Upper lobe of left lung (tissue), 6 donors: ENCODE results near the gene TAS1R3. TPM values are rescaled to one million over a fixed set of nuclear protein-coding genes. Genes with fewer than 3 reads are reported as not detected.

ENCODE experiments used
- ATAC-seq, 2 donors: fragments of 200-7000 bp; cut with Tn5 transposase; one replicate each; pipeline ENCODE4 v1.9.1; 2022; ENCODE audit warnings: mild to moderate bottlenecking in 2 of 2, moderate library complexity in 2 of 2; ENCODE audit not compliant: low FRiP score in 2 of 2
- DNase-seq, 2 donors: peaks; one replicate each; pipeline ENCODE4 v3.0.0-alpha.2; 2019 to 2020
- H3K27ac ChIP-seq, 4 donors: fragments of 200-600 bp; sonication (generic); one replicate each; pipeline ENCODE4 v1.5.1; 2016 to 2019
- H3K27me3 ChIP-seq, 4 donors: fragments of 200-600 bp; sonication (generic); one replicate each; pipeline ENCODE4 v1.5.1; 2017 to 2019
- H3K36me3 ChIP-seq, 4 donors: fragments of 200-600 bp; sonication (generic); one replicate each; pipeline ENCODE4 v1.5.1; 2016 to 2019
- H3K4me1 ChIP-seq, 4 donors: fragments of 200-600 bp; sonication (generic); one replicate each; pipeline ENCODE4 v1.5.1; 2018 to 2019
- H3K4me3 ChIP-seq, 4 donors: fragments of 200-600 bp; sonication (generic); one replicate each; pipeline ENCODE4 v1.5.1; 2017 to 2019; ENCODE audit warnings: mild to moderate bottlenecking in 2 of 4, moderate library complexity in 1 of 4
- H3K9me3 ChIP-seq, 4 donors: fragments of 200-600 bp; sonication (generic); one replicate each; pipeline ENCODE4 v1.5.1; 2018 to 2019
- CTCF ChIP-seq, 6 experiments: fragments of 450-650 bp in 4 of 6; fragments of 200-600 bp in 2 of 6; sonication (generic) in 2 of 6; IDR thresholded peaks; one replicate each; pipeline ENCODE4 v1.5.1; 2016 to 2019; ENCODE audit warnings: antibody characterized with exemption in 6 of 6
- EP300 ChIP-seq, 4 donors: sonication (generic); formaldehyde crosslinking; IDR thresholded peaks; one replicate each; pipeline ENCODE4 v1.5.1; 2017; ENCODE audit warnings: antibody characterized with exemption in 4 of 4, control low read depth in 2 of 4
- POLR2A ChIP-seq, 4 donors: fragments of 450-650 bp; IDR thresholded peaks; one replicate each; pipeline ENCODE4 v1.5.1; 2016 to 2017; ENCODE audit warnings: antibody characterized with exemption in 4 of 4, mild to moderate bottlenecking in 2 of 4
- POLR2AphosphoS5 ChIP-seq, 2 donors: sonication (generic); formaldehyde crosslinking; IDR thresholded peaks; one replicate each; pipeline ENCODE4 v1.5.1; 2017; ENCODE audit warnings: antibody characterized with exemption in 2 of 2
- WGBS, 2 donors: methylation state at CpG; one replicate each; pipeline ENCODE4 v1.1.5; 2017 to 2018; 5-methylcytosine and 5-hydroxymethylcytosine counted together
- total RNA-seq, 6 donors: library from RNA; depleted of rRNA in 4 of 6; stranded (reverse); fragments of >200 nt in 4 of 6; gene quantifications; one replicate each; pipeline versions ENCODE4 v1.1.0 to v1.2.1, GENCODE V29; 2016 to 2021
- donor health status: DM: no; HTN: no; CAD: no; lungs with moderate emphysema.
- donor health status: DM: no; HTN: yes; CAD: no; lungs with severe emphysema.

TAS1R3 gene
- total RNA-seq, 6 donors from 2014 or later = 0.22 to 1.0 (median 0.79) TPM

DNA sequence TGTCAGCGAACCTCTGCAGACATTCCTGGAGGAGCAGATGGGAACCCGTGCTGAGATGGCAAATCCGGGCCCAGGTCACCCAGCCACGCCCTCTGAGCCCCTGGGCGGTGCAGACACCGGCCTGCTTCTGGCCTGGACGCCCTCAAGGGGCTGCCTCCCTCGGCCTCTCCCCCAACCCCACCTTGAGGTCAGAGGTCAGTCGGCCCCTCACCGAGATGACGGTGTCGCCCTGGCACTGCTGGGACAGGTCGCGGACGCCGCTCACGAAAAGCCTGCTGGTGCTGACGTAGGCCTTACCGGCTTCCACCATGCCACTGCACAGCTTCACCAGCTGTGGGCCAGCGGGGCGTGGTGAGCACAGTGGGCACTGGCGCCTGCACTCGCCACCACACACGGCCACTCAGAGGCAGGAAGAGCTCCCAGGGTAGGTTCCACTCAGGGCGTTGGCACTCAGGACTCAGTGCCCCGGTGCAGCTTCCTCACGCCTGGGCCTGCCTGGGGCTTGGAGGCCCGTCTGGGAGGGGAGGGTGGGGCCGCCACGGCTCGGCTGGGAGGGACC is 28.1 kb upstream of the TAS1R3 start:
- Histone ChIP-seq H3K27me3 (no peaks in the 10 kb centered on the region), H3K4me3 (no peak overlapping the region), H3K4me1 (peaks cover 31 to 41% (median 36%) of the 10 kb centered on the region in 4 donors), H3K9me3 (no peaks in the 10 kb centered on the region), H3K27ac (no peak overlapping the region), H3K36me3 (peaks cover 0 to 2% (median 0%) of the 10 kb centered on the region in 4 donors)
- 91 to 92% methylated on average over 11 to 26 of the region's 31 CpGs for WGBS, 2 donors
- TF ChIP-seq CTCF (IDR thresholded peaks at IDR 0.05) = no peak
- no peak for TF ChIP-seq POLR2A (IDR thresholded peaks at IDR 0.05)
- no peak for TF ChIP-seq EP300 (IDR thresholded peaks at IDR 0.05)
- no peak for TF ChIP-seq POLR2AphosphoS5 (IDR thresholded peaks at IDR 0.05)
- ATAC-seq = no peak
- peak in 1 of 2 donors; percentile 80 for DNase-seq

DNA sequence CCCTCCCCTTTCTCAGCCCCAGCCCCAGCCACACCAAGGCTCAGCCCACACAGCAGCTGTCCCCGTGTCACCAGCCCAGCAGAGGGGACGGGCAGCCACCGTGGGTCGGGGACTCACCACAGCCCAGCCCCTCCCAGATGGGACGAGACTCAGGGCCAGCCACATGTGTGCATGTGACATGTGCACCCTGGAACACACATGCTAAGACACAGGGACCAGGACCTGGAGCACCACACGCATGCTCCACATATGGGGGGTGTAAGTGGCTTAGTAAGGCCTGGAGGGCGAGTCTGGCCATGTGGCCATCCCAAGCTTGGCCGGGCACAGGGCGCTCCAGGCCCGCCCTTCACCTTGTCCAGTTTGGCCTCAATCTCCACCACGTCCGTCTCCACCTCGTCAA is 27.3 kb upstream of the TAS1R3 start:
- H3K27ac ChIP-seq = peak overlapping the region in 2 of 4 donors; percentile 2 to 80
- H3K27me3 ChIP-seq = no peaks in the 10 kb centered on the region
- H3K4me1 ChIP-seq = peaks cover 31 to 41% (median 36%) of the 10 kb centered on the region in 4 donors
- TF ChIP-seq POLR2A (IDR thresholded peaks at IDR 0.05) (no peak), POLR2AphosphoS5 (IDR thresholded peaks at IDR 0.05) (no peak), CTCF (IDR thresholded peaks at IDR 0.05) (no peak), EP300 (IDR thresholded peaks at IDR 0.05) (no peak)
- DNase-seq (peak in 1 of 2 donors; percentile 25), ATAC-seq (no peak)
- H3K36me3 ChIP-seq = no peaks in the 10 kb centered on the region
- WGBS, 2 donors = 83 to 89% methylated on average over 13 of the region's 13 CpGs
- H3K9me3 ChIP-seq = no peaks in the 10 kb centered on the region
- no peak overlapping the region for H3K4me3 ChIP-seq

- 43 to 57% methylated on average over 17 to 23 of the region's 29 CpGs for WGBS, 2 donors
- H3K36me3 ChIP-seq = no peaks in the 10 kb centered on the region
- no peaks in the 10 kb centered on the region for H3K27me3 ChIP-seq
- no peaks in the 10 kb centered on the region for H3K9me3 ChIP-seq
- DNase-seq (peak; percentile 41 to 81), ATAC-seq (no peak)
- H3K4me1 ChIP-seq = peaks cover 38 to 50% (median 45%) of the 10 kb centered on the region in 4 donors
- peak overlapping the region; percentile 18 to 94 (median 74) for H3K4me3 ChIP-seq
- peak overlapping the region; percentile 39 to 80 (median 73) for H3K27ac ChIP-seq
- TF ChIP-seq POLR2AphosphoS5 (IDR thresholded peaks at IDR 0.05) = peak in 1 of 2 donors; percentile 14
- no peak for TF ChIP-seq EP300 (IDR thresholded peaks at IDR 0.05)
- TF ChIP-seq POLR2A (IDR thresholded peaks at IDR 0.05) = no peak
These were observed 26.5 kb upstream of the TAS1R3 start for GRCh38 chr1:1304331-1305299.

DNA sequence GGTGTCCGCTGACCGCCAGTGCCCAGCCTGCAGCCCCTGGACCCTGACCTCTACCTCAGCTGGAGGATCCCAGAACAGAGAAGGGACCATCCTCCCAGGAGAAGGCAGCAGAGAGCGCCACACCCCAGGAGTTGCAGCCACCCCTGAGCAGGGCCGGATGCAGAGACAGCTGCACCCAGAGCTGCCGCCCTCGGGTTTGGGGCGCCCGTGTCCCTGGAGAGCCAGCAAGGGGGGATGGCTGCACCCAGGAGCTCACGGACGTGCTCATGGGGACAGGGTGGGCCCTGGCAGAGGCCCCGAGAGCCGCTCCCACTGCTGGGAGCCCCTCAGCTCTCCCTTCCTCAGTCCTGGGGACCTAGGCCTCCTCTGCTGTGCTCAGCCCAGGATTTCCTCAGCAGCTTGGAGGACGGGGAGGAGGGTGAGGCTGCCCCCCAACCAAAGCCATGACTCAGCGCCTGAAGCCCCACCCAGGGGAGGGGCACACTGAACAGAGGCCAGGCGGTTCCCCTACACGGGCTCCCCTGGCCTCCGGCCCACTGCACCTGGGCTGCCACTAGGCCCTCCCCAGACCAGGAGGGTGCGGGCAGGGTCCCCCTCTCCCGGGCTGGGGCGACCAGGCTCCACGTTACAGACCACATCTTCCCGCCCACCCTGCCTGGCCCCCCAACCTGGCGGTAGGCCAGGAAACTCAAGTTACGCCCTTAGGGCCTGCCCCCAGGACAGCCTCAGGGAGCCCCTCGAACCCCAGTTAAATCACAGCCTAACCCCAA is 25.6 kb upstream of the TAS1R3 start:
- Histone ChIP-seq H3K27me3 (no peaks in the 10 kb centered on the region), H3K4me3 (peak overlapping the region; percentile 18 to 94 (median 74)), H3K4me1 (peaks cover 40 to 58% (median 49%) of the 10 kb centered on the region in 4 donors), H3K27ac (peak overlapping the region; percentile 39 to 80 (median 73)), H3K9me3 (no peaks in the 10 kb centered on the region), H3K36me3 (peaks cover 0 to 5% (median 4%) of the 10 kb centered on the region in 4 donors)
- ATAC-seq (peak; percentile 15 to 54), DNase-seq (peak; percentile 67 to 85)
- TF ChIP-seq EP300 (IDR thresholded peaks at IDR 0.05) (no peak), POLR2AphosphoS5 (IDR thresholded peaks at IDR 0.05) (peak in 1 of 2 donors; percentile 31), CTCF (IDR thresholded peaks at IDR 0.05) (peak in 1 of 6 experiments; percentile 22), POLR2A (IDR thresholded peaks at IDR 0.05) (no peak)
- WGBS, 2 donors = 30 to 38% methylated on average over 4 to 19 of the region's 25 CpGs
